Astrocyte (in vitro differentiated cells and primary cell): ENCODE measurements around the gene DUOX2.

Experiments used
- EZH2 ChIP-seq: IDR thresholded peaks from 2 replicates; pipeline ENCODE4 v1.6.1; 2012; ENCODE audit warnings: mild to moderate bottlenecking, low read length, inconsistent platforms; ENCODE audit not compliant: insufficient read depth
- TF ChIP-seq, protein P1 (sequence below): IDR thresholded peaks from 2 replicates; pipeline ENCODE4 v1.5.1; 2011; ENCODE audit warnings: low read depth, mild to moderate bottlenecking, inconsistent platforms, low read length, moderate library complexity; ENCODE audit not compliant: insufficient read depth

DNA sequence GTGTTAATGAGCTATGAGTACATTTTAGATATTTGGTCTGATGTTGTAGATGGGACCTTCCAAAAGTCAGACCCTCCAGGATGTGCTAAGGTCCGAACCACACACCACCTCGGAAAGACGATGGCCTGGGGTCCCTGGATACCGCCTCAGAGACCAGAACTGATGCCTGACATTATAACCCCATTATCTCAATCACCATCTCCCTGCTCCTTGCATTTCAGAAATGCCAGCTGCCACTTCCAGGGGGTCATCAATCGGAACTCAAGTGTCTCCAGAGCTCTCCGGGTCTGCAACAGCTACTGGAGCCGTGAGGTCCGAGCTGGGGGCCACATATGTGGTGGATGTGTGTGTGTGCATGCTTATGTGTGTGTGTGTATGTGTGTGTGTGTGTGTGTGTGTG, 23.7 kb upstream of the DUOX2 start:
- TF ChIP-seq, protein P1, sequence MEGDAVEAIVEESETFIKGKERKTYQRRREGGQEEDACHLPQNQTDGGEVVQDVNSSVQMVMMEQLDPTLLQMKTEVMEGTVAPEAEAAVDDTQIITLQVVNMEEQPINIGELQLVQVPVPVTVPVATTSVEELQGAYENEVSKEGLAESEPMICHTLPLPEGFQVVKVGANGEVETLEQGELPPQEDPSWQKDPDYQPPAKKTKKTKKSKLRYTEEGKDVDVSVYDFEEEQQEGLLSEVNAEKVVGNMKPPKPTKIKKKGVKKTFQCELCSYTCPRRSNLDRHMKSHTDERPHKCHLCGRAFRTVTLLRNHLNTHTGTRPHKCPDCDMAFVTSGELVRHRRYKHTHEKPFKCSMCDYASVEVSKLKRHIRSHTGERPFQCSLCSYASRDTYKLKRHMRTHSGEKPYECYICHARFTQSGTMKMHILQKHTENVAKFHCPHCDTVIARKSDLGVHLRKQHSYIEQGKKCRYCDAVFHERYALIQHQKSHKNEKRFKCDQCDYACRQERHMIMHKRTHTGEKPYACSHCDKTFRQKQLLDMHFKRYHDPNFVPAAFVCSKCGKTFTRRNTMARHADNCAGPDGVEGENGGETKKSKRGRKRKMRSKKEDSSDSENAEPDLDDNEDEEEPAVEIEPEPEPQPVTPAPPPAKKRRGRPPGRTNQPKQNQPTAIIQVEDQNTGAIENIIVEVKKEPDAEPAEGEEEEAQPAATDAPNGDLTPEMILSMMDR: no peak
- no peak for TF ChIP-seq EZH2
